GM23248 (cell line): ENCODE measurements around the gene CCNE1. TPM values are rescaled to one million over a fixed set of nuclear protein-coding genes. Genes with fewer than 3 reads are reported as not detected.
"Not testable (repeated sequence)": the region's sequence is repeated elsewhere in the genome, so short reads cannot be mapped to it uniquely, and the experiment has no call there.

Experiments
- DNase-seq: peaks from one replicate; pipeline ENCODE4 v3.0.0-alpha.2; 2015
- H2AFZ ChIP-seq: fragments of 200-600 bp; sonication (generic); 2 replicates; pipeline ENCODE4 v1.6.1; 2016; ENCODE audit warnings: antibody characterized with exemption
- H3F3A ChIP-seq: fragments of 200-600 bp; sonication (generic); 2 replicates; pipeline ENCODE4 v1.6.1; 2016; ENCODE audit warnings: mild to moderate bottlenecking, antibody characterized with exemption, mixed run types; ENCODE audit not compliant: insufficient read depth
- H3K27ac ChIP-seq: fragments of 200-600 bp; sonication (generic); 2 replicates; pipeline ENCODE4 v1.5.1; 2016; ENCODE audit warnings: mild to moderate bottlenecking
- H3K27me3 ChIP-seq: fragments of 200-600 bp; sonication (generic); replicated peaks from 2 replicates; pipeline ENCODE4 v1.6.1; 2016; ENCODE audit warnings: mild to moderate bottlenecking; ENCODE audit not compliant: insufficient read depth
- H3K36me3 ChIP-seq: fragments of 200-600 bp; sonication (generic); 2 replicates; pipeline ENCODE4 v1.6.1; 2016; ENCODE audit warnings: low read depth, mild to moderate bottlenecking
- H3K4me1 ChIP-seq: fragments of 200-600 bp; sonication (generic); 2 replicates; pipeline ENCODE4 v1.6.1; 2016; ENCODE audit warnings: mild to moderate bottlenecking; ENCODE audit not compliant: insufficient read depth
- H3K4me2 ChIP-seq: fragments of 200-600 bp; sonication (generic); one replicate; pipeline ENCODE4 v1.6.1; 2016; ENCODE audit warnings: mild to moderate bottlenecking; ENCODE audit not compliant: unreplicated experiment
- H3K4me3 ChIP-seq: fragments of 200-600 bp; sonication (generic); 2 replicates; pipeline ENCODE4 v1.5.1; 2016; ENCODE audit warnings: mild to moderate bottlenecking
- H3K79me2 ChIP-seq: fragments of 200-600 bp; sonication (generic); 2 replicates; pipeline ENCODE4 v1.6.1; 2016; ENCODE audit warnings: mild to moderate bottlenecking; ENCODE audit not compliant: insufficient read depth
- H3K9ac ChIP-seq: fragments of 200-600 bp; sonication (generic); 2 replicates; pipeline ENCODE4 v1.6.1; 2016; ENCODE audit warnings: mild to moderate bottlenecking
- H3K9me2 ChIP-seq: fragments of 200-600 bp; sonication (generic); 2 replicates; pipeline ENCODE4 v1.6.1; 2016; ENCODE audit warnings: mixed run types, mild to moderate bottlenecking, moderate library complexity; ENCODE audit not compliant: insufficient read depth
- H3K9me3 ChIP-seq: fragments of 200-600 bp; sonication (generic); one replicate; pipeline ENCODE4 v1.6.1; 2017; ENCODE audit warnings: low read depth
- H4K20me1 ChIP-seq: fragments of 200-600 bp; sonication (generic); 2 replicates; pipeline ENCODE4 v1.6.0; 2016; ENCODE audit not compliant: insufficient read depth
- EZH2 ChIP-seq: fragments of 200-600 bp; sonication (generic); IDR thresholded peaks from 2 replicates; pipeline ENCODE4 v1.6.1; 2018; ENCODE audit warnings: antibody characterized with exemption, mild to moderate bottlenecking; ENCODE audit not compliant: insufficient read depth, poor library complexity, severe bottlenecking
- EZH2phosphoT487 ChIP-seq: fragments of 200-600 bp; sonication (generic); IDR thresholded peaks from 2 replicates; pipeline ENCODE4 v1.6.1; 2018; ENCODE audit warnings: antibody characterized with exemption, moderate library complexity, mild to moderate bottlenecking, low read depth; ENCODE audit not compliant: insufficient read depth
- WGBS, 2 experiments: methylation state at CpG; one replicate each; pipeline ENCODE4 v1.1.6; 2015 to 2017; ENCODE audit warnings: low lambda C conversion rate in 2 of 2, low coverage in 1 of 2; ENCODE audit errors: missing lambda C conversion rate in 2 of 2; 5-methylcytosine and 5-hydroxymethylcytosine counted together
- in situ Hi-C: fragments of 300-500 bp; cut with MboI; formaldehyde crosslinking; loops from 2 replicates; pipeline ENCODE4 v1.15.0; 2020
- polyA plus RNA-seq: library from polyadenylated mRNA; unstranded; fragments of >200 nt; fragmentation: Nextera tagmentation; extraction: Ambion mirVana; gene quantifications from 2 replicates; pipeline ENCODE4 v1.2.1, GENCODE V29; 2016
- total RNA-seq: library from RNA; depleted of rRNA; stranded (reverse); fragments of >200 nt; shearing (Covaris generic); gene quantifications from 2 replicates; pipeline ENCODE4 v1.2.3, GENCODE V29; 2014

Gene CCNE1
- total and polyA plus RNA-seq, 2 experiments from 2014 or later = 5.1 to 6.5 TPM

DNA sequence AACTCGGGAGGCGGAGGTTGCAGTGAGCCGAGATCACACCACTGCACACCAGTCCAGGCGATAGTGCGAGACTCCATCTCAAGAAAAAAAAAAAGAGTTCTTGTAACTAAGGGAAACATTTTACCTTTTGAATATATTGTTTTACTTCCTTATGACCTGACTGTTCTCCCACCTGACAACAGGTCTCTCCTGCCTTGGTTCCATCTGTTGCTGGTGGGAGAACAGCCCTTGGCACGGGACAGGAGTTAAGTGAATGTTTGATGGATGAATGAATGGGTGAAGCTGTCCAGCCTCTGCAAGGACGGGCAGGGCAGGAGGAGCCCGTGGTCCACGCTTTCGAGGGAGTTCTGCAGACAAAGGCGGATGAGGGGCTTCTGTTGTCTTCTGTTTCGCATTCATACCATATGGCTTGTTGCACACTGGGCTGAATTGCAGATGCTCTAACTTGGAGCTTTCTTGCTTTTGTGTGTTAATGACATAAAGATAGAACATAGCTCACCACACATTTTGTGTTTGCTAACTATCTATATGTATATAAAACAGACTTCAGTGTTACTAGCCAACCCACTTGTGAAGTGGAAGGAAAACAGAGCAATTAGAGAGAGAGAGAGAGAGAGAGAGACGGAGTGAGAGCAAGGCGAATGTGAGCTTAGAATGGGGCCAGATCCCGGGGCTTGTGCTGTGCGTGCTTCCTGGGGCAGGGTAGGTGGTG lies 16.2 kb upstream of the CCNE1 start:
- TF ChIP-seq EZH2phosphoT487 = no peak
- no peak for TF ChIP-seq EZH2
- Histone ChIP-seq H3K9ac (no peak overlapping the region), H3K9me2 (no peaks in the 10 kb centered on the region), H3K27me3 (0 out of 2 replicates have a peak, but pooled peaks cover 13% of the 10 kb centered on the region), H4K20me1 (no peaks in the 10 kb centered on the region), H3K27ac (no peak overlapping the region), H3K79me2 (no peaks in the 10 kb centered on the region), H3K4me1 (peaks cover 9% of the 10 kb centered on the region), H3K4me3 (no peak overlapping the region), H3K9me3 (no peaks in the 10 kb centered on the region), H3F3A (peaks cover 19% of the 10 kb centered on the region), H2AFZ (no peak overlapping the region), H3K4me2 (no peak overlapping the region), H3K36me3 (no peaks in the 10 kb centered on the region)
- no peak for DNase-seq
- in situ Hi-C loops = no loop called here
- 42 to 44% methylated on average over 16 of the region's 16 CpGs for WGBS, 2 experiments

DNA sequence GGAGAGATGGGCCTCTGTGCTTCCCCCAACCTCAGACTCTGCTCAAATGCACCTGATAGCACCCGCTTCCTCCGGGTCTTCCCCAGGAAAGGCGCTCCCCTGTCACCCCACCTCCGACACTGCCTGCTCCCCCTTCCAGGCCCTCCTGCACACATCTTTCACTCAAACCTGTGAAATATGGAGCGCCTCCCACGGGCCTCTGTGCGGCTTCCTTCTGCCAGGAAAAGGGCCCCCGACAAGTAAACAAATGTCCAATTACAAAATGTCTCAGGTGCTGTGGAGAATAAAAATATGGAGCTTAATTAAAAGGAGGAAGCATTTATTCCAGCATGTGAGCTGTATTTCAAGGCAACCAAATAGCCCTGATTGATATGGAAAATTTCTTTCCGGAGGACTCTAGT lies 15.6 kb upstream of the CCNE1 start:
- in situ Hi-C loops = no loop called here
- Histone ChIP-seq H3K4me1 (peaks cover 9% of the 10 kb centered on the region), H4K20me1 (no peaks in the 10 kb centered on the region), H3K36me3 (no peaks in the 10 kb centered on the region), H3K9me2 (no peaks in the 10 kb centered on the region), H3K27me3 (0 out of 2 replicates have a peak, but pooled peaks cover 13% of the 10 kb centered on the region), H3K9ac (no peak overlapping the region), H2AFZ (no peak overlapping the region), H3F3A (peaks cover 19% of the 10 kb centered on the region), H3K4me3 (no peak overlapping the region), H3K79me2 (no peaks in the 10 kb centered on the region), H3K9me3 (no peaks in the 10 kb centered on the region), H3K4me2 (no peak overlapping the region), H3K27ac (no peak overlapping the region)
- no peak for DNase-seq
- no peak for TF ChIP-seq EZH2phosphoT487
- TF ChIP-seq EZH2 = no peak
- 36 to 43% methylated on average over 9 of the region's 9 CpGs for WGBS, 2 experiments

- no peaks in the 10 kb centered on the region for H3K79me2 ChIP-seq
- no peak overlapping the region for H3K4me3 ChIP-seq
- TF ChIP-seq EZH2 (no peak), EZH2phosphoT487 (no peak)
- H3K9ac ChIP-seq = no peak overlapping the region
- H3K27ac ChIP-seq = 0 out of 2 replicates have a peak overlapping the region, but pooled peaks have one; percentile 16
- H4K20me1 ChIP-seq = no peaks in the 10 kb centered on the region
- 36 to 40% methylated on average over 9 of the region's 9 CpGs for WGBS, 2 experiments
- H3K27me3 ChIP-seq = 0 out of 2 replicates have a peak, but pooled peaks cover 13% of the 10 kb centered on the region
- no peak overlapping the region for H3K4me2 ChIP-seq
- no peak overlapping the region for H2AFZ ChIP-seq
- no peaks in the 10 kb centered on the region for H3K9me2 ChIP-seq
- no peaks in the 10 kb centered on the region for H3K9me3 ChIP-seq
- no peaks in the 10 kb centered on the region for H3K36me3 ChIP-seq
- in situ Hi-C loops = no loop called here
- H3K4me1 ChIP-seq = peaks cover 9% of the 10 kb centered on the region
- peak; percentile 85 for DNase-seq
- H3F3A ChIP-seq = peaks cover 19% of the 10 kb centered on the region
Observed at GRCh38 chr19:29798774-29799497, 12.9 kb upstream of the CCNE1 start.

DNA sequence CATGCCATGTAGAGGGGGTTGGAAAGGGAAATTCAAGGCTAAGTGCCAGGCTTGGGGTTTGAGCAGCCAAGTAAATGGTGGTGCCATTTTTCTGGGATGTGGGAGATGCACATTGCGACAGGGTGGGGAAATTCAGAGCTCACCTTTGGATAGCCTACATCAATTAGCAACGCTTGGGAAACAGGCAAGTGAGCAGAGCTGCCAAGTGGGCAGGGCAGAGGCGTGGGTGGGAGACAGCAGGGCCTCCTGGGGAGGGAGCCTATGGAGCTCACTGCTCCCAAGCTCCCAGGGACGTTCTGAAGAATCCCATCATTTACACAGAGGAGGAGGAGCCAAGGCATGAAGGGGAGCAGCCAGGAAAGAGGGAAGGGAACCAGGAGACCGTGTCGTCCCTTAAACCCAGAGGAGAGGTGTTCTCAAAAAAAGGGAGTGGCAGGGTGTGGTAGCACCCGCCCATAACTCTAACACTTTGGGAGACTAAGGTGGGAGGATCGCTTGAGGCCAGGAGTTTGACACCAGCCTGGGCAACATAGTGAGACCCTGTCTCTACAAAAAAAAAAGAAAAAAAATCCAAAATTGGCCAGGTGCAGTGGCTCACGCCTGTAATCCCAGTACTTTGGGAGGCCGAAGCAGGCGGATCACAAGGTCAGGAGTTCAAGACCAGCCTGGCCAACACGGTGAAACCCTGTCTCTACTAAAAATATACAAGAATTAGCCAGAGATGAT lies 11.5 kb upstream of the CCNE1 start:
- in situ Hi-C loops = no loop called here

DNA sequence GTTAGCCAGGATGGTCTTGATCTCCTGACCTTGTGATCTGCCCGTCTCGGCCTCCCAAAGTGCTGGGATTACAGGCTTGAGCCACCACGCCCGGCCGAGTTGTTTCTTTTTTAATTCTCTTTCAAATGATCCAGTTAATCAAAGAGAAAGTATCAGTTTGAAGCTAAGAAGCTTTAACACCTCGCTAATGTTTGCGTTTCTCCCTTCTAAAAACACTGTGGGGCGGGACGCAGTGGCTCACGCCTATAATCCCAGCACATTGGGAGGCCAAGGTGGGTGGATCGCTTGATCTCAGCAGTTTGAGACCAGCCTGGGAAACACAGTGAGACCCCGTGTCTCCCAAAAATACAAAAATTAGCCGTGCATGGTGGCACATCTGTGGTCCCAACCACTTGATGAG lies 7.8 kb upstream of the CCNE1 start:
- H2AFZ ChIP-seq, in situ Hi-C loops, DNase-seq, H3K9me2 ChIP-seq, H3K4me3 ChIP-seq, H3K4me2 ChIP-seq, H3K36me3 ChIP-seq, H3K27me3 ChIP-seq, H3K79me2 ChIP-seq, H3K9ac ChIP-seq, H4K20me1 ChIP-seq, H3K9me3 ChIP-seq, H3F3A ChIP-seq, H3K4me1 ChIP-seq, H3K27ac ChIP-seq: not testable (repeated sequence)
- WGBS, 2 experiments = 79 to 86% methylated on average over 13 of the region's 13 CpGs

More for the DNA sequence above, 11.5 kb upstream of the CCNE1 start:
- H3K27ac ChIP-seq = no peak overlapping the region
- H4K20me1 ChIP-seq = no peaks in the 10 kb centered on the region
- H3K27me3 ChIP-seq = 0 out of 2 replicates have a peak, but pooled peaks cover 13% of the 10 kb centered on the region
- no peak for DNase-seq
- no peaks in the 10 kb centered on the region for H3K79me2 ChIP-seq
- peaks cover 9% of the 10 kb centered on the region for H3K4me1 ChIP-seq
- WGBS, 2 experiments = 62 to 64% methylated on average over 12 of the region's 12 CpGs
- H3K4me2 ChIP-seq = no peak overlapping the region
- H3K9ac ChIP-seq = no peak overlapping the region
- H2AFZ ChIP-seq = no peak overlapping the region
- H3K9me2 ChIP-seq = no peaks in the 10 kb centered on the region
- no peaks in the 10 kb centered on the region for H3K9me3 ChIP-seq
- H3K4me3 ChIP-seq = no peak overlapping the region
- TF ChIP-seq EZH2phosphoT487 (no peak), EZH2 (no peak)
- peaks cover 19% of the 10 kb centered on the region for H3F3A ChIP-seq
- H3K36me3 ChIP-seq = no peaks in the 10 kb centered on the region
